ENCODE results near the gene CTNNA2.

The CTNNA2 gene

DNA sequence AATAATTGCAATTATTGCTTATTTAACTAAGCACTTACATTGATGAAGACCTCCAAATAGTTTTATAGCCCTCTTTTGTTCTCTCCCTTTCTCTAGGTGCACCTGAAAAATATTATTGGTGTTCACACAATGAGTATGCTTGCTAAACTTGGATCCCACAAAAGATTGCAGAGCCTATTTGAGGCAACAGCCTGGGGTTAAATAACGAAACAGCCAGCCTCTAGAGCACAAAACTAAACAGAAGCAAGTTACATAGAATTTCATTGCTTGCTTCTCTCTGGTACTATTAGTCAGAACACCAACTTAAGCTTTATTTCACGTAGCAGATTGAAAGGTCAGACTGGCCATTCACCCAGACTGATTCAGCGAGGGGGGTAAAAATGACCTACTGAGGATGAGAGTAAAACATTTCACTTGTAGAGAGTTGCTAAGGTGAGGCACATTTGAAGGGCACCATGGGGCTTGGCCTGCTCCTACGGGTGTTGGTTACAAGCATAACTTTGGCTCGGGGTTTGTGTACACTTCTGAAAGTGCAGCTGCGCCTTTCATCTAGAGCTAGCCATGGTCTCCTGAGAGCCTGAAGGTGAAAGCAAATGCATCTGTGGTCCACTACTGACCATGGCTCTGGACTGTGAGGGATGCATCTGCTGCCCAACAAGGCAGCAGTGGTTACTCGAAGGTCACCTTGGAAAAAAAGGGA lies 1016.8 kb downstream of the CTNNA2 start:
- no peak for TF ChIP-seq GATA3 (IDR thresholded peaks at IDR 0.05; ENCODE audit: low read depth, low read length)
- no peak for TF ChIP-seq GATA2 (IDR thresholded peaks at IDR 0.05; ENCODE audit: low read depth, low read length)

DNA sequence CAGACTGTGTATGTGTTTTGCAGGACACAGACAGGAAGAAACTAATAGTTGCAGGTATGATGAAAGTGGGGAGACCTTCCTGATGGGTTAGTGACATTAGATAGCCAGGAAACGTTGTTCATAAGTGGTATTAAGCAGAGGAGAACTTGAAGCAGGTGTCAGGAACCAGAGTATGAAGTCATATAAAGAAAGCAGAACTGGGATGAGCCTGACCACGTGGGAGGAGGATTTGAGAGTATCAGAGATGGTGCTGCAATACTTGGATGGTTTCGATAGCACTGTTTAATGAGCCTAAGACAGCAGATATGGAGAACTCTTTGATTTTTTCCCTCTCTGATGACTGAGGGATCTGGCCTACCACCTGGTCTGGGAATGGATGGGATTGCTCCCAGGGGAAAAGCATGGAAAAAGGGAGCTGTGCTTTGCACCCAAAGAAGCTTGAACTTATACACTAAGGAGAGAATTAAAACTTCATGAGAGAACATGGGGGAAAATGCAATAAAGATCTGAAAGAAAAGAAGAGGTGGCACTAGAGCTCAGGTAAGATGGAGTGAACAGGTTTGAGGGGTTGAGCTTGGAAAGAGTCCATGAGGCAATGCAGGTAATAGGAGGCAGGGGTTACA lies 1017.7 kb downstream of the CTNNA2 start:
- no peak for TF ChIP-seq GATA2 (IDR thresholded peaks at IDR 0.05; ENCODE audit: low read depth, low read length)
- TF ChIP-seq GATA3 (IDR thresholded peaks at IDR 0.05; ENCODE audit: low read depth, low read length), result no peak

GRCh38 chr2:80531319-80531718 lies 1018.5 kb downstream of the CTNNA2 start:
- no peak for TF ChIP-seq GATA2 (IDR thresholded peaks at IDR 0.05; ENCODE audit: low read depth, low read length)
- no peak for TF ChIP-seq GATA3 (IDR thresholded peaks at IDR 0.05; ENCODE audit: low read depth, low read length)

GRCh38 chr2:80545420-80546210 lies 1032.8 kb downstream of the CTNNA2 start:
- TF ChIP-seq GATA3 (IDR thresholded peaks at IDR 0.05; ENCODE audit: low read depth, low read length), result no peak
- TF ChIP-seq GATA2 (IDR thresholded peaks at IDR 0.05; ENCODE audit: low read depth, low read length), result no peak

- TF ChIP-seq GATA2 (IDR thresholded peaks at IDR 0.05; ENCODE audit: low read depth, low read length), result no peak
- no peak for TF ChIP-seq GATA3 (IDR thresholded peaks at IDR 0.05; ENCODE audit: low read depth, low read length)
Measured at GRCh38 chr2:80546766-80547165, 1033.9 kb downstream of the CTNNA2 start.

DNA sequence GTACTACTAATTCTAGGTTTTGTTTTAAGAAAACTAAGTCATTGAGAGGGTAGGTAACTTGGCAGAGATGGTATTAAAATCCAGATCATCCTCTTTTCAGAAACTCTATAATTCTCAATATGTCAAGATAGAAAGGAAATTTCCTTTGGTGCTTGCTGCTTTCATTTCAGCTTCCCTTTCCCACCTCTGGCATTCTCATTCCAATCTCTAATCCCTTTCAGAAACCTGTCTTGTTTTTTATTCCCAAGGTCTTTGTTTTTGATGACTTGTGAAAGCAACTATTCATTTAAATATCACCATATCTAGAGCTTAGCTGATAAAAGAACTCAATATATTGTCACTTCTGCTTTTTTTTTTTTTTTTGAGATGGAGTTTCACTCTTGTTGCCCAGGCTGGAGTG lies 1034.5 kb downstream of the CTNNA2 start:
- TF ChIP-seq GATA3 (IDR thresholded peaks at IDR 0.05; ENCODE audit: low read depth, low read length), result no peak
- no peak for TF ChIP-seq GATA2 (IDR thresholded peaks at IDR 0.05; ENCODE audit: low read depth, low read length)

- TF ChIP-seq GATA3 (IDR thresholded peaks at IDR 0.05; ENCODE audit: low read depth, low read length), result no peak
- no peak for TF ChIP-seq GATA2 (IDR thresholded peaks at IDR 0.05; ENCODE audit: low read depth, low read length)
Measured at GRCh38 chr2:80548469-80548868, 1035.6 kb downstream of the CTNNA2 start.

GRCh38 chr2:80549901-80550300 lies 1037.0 kb downstream of the CTNNA2 start:
- TF ChIP-seq GATA3 (IDR thresholded peaks at IDR 0.05; ENCODE audit: low read depth, low read length), result no peak
- no peak for TF ChIP-seq GATA2 (IDR thresholded peaks at IDR 0.05; ENCODE audit: low read depth, low read length)

- TF ChIP-seq GATA3 (IDR thresholded peaks at IDR 0.05; ENCODE audit: low read depth, low read length) (no peak), GATA2 (IDR thresholded peaks at IDR 0.05; ENCODE audit: low read depth, low read length) (no peak)
Measured at GRCh38 chr2:80560326-80560725, 1047.5 kb downstream of the CTNNA2 start.

DNA sequence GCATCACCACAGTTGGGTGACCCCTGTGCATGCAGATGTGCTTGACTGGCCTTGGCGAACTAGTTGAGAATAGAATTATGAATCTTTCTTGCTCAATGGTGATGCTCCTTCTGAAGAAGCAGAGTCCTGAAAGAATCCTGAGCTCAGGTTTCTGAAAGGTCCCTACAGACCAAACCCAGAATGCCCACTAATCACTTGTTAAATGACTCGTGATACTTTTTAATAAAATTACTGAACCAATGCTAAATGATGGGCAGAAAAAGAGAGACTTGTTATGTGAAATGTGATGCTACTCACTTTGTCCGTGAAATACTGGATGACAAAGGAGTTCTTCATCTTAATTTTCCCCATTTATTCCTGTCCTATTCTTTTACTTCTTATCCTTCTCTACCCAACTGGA lies 1055.2 kb downstream of the CTNNA2 start:
- TF ChIP-seq GATA2 (IDR thresholded peaks at IDR 0.05; ENCODE audit: low read depth, low read length), result no peak
- no peak for TF ChIP-seq GATA3 (IDR thresholded peaks at IDR 0.05; ENCODE audit: low read depth, low read length)

DNA sequence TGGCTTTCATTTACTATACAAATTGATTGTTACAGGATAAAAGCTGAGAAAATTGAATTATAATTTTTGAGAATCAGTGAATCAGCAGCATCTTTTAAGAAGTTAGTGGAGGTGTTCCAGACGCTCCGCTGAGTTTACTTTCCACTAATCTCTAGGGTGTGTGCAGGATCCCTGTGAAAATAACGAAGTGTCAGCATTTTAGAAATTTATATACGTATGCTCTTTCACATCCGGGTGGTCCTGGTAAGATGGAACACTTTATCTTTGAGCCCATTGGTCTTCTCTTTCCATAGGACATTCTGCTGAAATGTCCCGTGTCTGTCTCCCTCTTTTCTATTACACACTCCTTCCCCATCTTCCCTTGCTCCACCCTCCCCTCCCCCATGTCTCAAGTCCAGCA lies 1060.3 kb downstream of the CTNNA2 start:
- TF ChIP-seq GATA3 (IDR thresholded peaks at IDR 0.05; ENCODE audit: low read depth, low read length) (no peak), GATA2 (IDR thresholded peaks at IDR 0.05; ENCODE audit: low read depth, low read length) (no peak)

- no peak for TF ChIP-seq GATA2 (IDR thresholded peaks at IDR 0.05; ENCODE audit: low read depth, low read length)
- TF ChIP-seq GATA3 (IDR thresholded peaks at IDR 0.05; ENCODE audit: low read depth, low read length), result no peak
Measured at GRCh38 chr2:80573950-80574349, 1061.1 kb downstream of the CTNNA2 start.

- TF ChIP-seq GATA3 (IDR thresholded peaks at IDR 0.05; ENCODE audit: low read depth, low read length) (no peak), GATA2 (IDR thresholded peaks at IDR 0.05; ENCODE audit: low read depth, low read length) (no peak)
Measured at GRCh38 chr2:80579756-80580155, 1066.9 kb downstream of the CTNNA2 start.

- TF ChIP-seq GATA2 (IDR thresholded peaks at IDR 0.05; ENCODE audit: low read depth, low read length) (no peak), GATA3 (IDR thresholded peaks at IDR 0.05; ENCODE audit: low read depth, low read length) (no peak)
Measured at GRCh38 chr2:80591233-80591632, 1078.4 kb downstream of the CTNNA2 start.

- no peak for TF ChIP-seq GATA3 (IDR thresholded peaks at IDR 0.05; ENCODE audit: low read depth, low read length)
- no peak for TF ChIP-seq GATA2 (IDR thresholded peaks at IDR 0.05; ENCODE audit: low read depth, low read length)
Measured at GRCh38 chr2:80592106-80592505, 1079.3 kb downstream of the CTNNA2 start.

Measured in SH-SY5Y (cell line).